Stimulated activated CD4-positive, alpha-beta T cell treated with anti-CD3 and anti-CD28 coated beads, Interleukin-15, amount 100 ng/mL, for 24 hours (primary cell): Measurements from ENCODE around the gene PDRG1.
"Not testable (repeated sequence)": the region's sequence is repeated elsewhere in the genome, so short reads cannot be mapped to it uniquely, and the experiment has no call there.

Experiments
- DNase-seq: peaks from one replicate; pipeline ENCODE4 v3.0.0-alpha.2; 2020

PDRG1 gene

DNA sequence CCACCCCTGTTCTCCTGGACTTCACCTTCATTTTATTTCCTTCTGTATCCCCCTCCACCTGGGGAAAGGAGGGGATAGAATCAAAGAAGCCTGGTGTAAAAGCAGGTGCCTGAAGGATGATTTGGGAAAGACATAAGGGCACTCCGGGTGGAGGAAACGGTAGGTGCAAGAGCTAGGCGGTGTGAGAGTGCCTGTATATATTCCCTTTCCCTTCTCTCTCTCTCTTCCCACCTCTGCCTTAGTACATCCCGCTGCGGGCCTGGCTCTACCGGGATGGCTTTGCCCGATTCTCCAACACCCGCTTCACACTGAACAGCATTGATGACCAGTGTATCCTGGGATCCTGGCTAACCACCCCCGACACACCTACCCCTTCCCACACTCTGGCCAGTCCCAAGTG, 26.2 kb downstream of the PDRG1 start:
- no peak for DNase-seq

DNA sequence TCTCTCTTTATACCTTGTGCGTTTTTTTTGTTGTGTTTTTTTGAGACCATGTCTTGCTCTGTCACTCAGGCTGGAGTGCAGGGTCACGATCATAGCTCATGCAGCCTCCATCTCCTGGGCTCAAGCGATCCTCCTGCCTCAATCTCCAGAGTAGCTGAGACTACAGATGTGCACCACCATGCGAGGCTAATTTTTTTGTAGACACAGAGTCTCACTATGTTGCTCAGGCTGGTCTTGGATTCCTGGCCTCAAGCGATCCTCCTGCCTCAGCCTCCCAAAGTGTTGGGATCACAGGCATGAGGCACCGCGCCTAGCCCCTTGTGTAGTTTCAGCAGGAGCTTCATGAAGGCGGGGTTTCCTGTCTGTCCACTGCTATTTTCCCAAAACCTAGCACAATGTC, 27.3 kb downstream of the PDRG1 start:
- no peak for DNase-seq

DNA sequence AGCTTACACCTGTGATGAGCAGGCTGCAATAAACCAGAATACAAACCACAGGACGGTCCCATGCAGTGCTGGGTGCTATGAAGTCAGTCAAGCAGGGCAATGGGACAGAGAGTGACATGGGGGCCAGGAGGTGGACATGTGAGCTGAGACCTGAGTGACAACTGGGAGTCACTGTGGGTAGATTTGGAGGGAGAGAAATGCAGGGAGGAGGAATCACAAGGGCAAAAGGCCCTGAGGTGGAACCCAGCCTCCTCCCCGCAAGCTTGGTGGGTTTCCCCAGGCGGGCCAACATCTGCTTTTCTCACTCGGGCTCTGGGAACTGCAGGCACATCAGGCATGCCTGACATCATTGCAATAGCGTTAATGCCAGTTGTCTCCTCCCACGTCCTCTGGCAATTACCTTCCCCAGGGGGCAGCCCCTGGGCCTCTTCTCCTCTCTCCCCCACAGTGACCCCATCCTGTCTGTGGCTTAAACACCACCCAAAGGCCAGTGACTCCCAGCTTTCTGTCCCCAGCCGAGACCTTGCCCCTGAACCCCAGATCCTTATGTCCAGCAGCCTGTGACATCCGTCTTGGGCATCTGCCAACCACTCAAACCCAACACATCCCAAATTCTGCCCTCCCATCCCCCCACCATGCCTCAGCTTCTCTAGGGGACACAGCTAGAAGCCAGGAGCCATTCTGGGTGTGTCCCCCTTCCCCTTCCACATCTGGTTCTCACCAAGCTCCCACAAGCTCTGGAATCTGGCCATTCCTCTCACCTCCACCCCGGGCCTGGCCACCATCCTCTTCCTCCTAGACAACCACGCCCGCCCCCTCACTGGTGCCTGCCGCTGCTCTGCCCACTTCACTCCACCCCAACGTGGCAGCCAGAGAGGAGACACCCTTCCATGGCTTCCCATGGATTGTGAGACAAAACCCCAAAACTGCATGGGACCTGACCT, 28.2 kb downstream of the PDRG1 start:
- no peak for DNase-seq

DNA sequence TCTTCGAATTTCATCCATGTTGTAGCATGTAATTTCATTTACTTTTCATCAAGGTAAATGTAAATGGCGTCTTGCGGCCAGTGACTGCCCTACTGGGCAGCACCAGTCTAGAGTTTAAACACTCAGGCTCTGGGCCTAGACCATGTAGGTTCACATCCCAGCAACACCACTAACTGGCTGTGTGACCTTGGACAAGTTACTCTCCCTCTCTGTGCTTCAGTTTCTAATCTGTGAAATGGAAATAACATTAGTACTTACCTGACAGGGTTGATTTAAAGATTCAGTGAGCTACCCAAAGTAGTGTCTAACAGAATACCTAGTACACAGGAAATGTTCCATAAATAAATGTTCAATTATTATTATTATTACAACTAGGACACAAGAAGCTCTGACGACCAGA, 29.3 kb downstream of the PDRG1 start:
- DNase-seq = no peak

DNA sequence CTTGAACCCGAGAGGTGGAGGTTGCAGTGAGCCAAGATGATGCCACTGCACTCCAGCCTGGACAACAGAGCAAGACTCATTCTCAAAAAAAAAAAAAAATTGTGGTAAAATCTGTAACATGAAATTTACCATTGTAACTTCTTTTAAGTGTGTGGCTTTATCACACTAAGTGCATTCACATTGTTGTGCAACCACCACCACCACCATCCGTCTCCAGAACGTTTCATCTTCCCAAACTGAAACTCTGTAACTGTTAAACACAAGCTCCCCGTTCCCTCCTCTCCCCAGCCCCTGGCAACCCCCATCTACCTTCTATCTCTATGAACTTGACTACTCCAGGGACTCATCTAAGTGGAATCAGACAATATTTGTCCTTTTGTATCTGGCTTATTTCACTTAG, 29.7 kb downstream of the PDRG1 start:
- DNase-seq = no peak

DNA sequence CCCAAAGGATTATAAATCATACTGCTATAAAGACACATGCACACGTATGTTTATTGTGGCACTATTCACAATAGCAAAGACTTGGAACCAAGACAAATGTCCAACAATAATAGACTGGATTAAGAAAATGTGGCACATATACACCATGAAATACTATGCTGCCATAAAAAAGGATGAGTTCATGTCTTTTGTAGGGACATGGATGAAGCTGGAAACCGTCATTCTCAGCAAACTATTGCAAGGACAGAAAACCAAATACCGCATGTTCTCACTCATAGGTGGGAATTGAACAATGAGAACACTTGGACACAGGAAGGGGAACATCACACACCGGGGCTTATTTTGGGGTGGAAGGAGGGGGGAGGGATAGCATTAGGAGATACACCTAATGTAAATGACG, 30.4 kb downstream of the PDRG1 start:
- not testable (repeated sequence) for DNase-seq

DNA sequence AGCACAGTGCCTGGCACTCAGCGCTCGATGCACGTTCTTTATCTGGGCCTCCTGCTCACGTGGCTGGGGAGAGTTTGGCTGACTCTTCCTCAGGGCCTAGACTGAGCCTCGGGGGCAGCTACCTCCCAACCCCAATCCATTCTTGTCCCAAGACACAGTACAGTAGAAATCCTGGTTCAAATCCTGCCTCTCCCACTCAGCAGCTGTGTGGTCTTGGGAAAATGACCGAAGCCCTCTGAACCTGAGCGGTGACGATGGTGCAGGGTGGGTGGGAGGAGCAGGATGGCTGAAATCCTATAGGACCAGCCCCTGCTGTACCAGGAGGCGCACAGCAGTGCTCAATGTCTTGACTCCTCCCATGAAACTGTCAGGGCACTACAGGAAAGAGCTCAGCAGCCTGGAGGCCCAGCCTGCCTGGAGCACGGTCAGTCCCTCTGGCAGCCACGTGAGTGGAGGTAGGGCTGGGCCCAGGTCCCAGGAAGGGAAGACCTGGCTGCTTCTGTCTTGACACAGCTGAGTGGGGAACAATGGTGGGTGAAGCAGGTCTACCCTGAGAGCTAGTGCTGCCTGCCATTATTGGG, 31.5 kb downstream of the PDRG1 start:
- DNase-seq = no peak

DNA sequence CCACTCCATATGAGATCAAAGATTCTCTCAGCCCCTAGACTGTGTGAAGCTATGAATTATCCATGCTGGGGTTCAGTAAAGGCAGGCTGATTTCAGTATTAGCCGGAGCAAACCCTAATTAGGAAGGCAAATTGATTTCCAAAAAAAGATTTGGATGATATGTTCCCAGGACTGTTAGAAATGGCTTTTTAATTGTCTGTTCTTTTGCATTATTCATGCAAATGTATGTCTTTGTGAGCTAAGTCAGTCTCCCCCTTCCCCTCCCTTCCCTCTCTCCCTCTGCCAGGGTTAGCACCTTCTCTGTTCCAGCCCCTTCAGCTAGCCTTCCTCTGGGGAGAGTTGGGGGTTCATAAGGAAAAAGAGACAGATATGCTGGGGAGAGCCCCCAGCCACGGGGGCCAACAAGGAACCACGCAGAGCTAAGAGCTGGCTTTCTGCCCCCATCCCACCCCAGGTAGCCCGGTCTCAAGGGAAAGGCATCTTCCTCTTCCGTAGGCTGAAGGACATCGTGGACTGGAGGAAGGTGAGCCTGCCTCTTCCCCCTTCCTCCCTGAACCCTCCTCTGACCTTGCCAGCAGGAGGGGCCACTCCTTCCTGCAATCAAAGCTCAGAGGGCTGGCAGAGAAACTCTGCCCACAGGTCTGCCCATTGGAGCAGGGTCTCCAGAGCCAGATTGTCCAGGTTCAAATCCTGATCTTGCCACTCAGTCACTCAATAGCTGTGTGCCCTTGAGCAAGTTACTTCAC, 32.3 kb downstream of the PDRG1 start:
- no peak for DNase-seq

DNA sequence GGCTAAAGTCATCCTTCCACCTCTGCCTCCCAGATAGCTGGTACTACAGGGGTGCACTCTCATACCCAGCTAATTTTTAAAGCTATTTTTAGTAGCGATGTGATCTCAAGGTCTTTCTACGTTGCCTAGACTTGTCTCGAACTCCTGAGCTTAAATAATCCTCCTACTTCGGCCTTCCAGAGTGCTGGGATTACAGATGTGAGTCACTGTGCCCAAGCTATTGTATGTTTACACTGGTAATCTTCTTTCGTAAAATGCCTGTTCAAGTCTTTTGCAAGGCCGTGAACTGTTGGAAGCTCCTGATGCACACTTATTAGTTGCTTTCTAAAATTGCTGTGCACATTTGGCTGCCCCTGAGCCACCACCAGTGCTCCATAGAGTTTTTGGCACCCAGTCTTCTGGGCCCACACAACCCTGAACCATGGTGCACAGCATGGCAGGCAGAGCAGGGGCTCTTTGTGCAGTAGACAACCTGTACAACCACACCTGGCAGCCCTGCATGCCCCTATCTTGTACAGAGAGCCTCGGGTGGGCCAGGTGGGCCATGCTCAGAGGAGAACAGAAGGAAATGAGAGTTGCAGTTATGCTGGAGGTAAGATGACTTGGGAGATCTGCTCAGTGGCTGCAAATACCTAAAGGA, 33.3 kb downstream of the PDRG1 start:
- no peak for DNase-seq

DNA sequence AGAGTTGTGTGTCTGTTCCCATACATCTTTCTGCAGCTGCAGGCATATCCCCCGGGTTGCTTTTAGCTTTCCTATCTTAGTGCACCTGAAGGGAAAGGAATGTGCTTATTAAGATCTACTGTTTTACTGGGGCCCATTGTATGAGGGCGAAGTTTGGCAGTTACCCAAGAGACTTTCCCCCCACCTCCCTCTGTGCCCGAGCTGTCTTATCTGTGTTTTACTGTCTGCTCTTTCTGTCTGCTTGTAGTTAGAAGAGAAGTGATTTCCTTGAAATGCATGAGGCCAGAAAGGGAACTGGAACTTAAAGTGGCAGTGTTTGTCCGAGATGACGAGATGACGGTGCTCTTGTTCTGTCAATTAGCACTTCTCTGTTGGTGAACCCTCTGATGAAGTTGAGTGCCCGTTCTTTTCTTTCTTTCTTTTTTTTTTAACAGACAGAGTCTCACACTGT, 33.9 kb downstream of the PDRG1 start:
- not testable (repeated sequence) for DNase-seq

DNA sequence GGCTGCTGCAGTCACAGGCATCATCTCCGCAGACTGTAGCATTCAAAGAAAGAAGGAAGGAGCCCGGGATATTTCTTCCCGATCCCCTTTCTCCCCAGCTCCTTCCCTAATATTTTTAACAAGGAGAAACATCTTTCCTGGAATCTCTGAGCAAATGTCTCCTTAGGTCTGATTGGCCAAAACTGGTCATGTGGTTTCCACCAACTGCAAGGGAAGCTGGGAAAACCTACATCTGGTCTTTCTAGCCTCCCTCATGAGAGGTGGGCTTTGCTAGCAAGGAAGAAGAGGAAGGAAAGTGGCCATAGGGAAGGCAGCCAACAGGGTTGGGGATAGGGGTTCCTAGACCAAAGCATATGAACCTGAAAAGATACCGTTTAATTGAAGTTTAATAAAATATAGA, 35.1 kb downstream of the PDRG1 start:
- no peak for DNase-seq

DNA sequence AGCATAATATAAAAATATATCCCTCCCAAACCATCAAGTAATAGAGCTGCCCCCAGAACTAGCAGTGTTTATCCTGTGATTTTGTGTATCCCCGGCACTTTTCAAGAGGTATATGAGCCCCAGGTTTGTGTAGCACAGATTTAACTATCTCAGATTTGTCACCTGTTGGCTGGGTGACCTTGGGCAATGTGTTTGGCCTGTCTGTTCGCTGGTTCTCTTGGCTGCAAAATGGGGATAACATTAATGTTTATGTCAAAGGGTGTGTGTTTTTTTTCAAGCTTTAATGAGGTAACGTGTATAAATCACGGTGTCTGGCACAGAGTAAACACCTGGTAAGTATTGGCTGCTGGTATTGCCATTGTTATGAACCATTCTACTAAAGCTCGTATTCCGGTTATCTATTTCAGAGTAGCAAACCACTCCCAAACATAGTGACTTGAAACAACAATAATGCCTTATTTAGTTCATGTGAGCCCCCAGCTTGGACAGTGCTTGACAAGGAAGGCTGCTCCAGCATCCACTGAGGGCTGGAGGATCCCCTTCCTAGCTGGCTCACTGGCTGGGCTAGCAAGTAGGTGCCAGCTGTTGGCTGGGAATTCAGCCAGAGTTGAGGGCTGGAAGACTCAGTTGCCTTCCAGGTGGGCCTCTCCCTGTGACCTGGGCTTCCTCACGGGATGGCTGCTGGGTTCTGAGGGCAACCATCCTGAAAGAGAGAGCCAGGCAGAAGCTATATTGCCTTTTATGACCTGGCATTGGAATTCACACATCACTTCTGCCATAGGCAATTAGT, 36.2 kb downstream of the PDRG1 start:
- no peak for DNase-seq

DNA sequence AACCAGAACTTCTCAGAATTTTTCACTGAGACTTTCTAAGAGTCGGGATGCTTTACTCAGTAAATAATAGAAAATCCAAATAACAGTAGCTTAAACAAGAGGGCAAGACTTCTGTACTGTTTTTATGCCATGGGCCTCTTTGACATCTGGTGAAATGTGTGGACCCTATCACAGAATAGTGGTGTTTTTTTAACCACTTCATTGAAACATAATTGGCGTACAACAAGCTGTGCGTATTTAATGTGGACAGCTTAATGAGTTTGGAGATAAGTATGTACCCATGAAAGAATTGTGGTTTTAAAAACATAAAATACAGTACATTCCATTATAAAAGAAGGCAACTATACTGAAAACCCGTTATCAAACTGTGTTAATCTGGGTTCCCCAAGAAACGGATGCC, 37.7 kb downstream of the PDRG1 start:
- no peak for DNase-seq

DNA sequence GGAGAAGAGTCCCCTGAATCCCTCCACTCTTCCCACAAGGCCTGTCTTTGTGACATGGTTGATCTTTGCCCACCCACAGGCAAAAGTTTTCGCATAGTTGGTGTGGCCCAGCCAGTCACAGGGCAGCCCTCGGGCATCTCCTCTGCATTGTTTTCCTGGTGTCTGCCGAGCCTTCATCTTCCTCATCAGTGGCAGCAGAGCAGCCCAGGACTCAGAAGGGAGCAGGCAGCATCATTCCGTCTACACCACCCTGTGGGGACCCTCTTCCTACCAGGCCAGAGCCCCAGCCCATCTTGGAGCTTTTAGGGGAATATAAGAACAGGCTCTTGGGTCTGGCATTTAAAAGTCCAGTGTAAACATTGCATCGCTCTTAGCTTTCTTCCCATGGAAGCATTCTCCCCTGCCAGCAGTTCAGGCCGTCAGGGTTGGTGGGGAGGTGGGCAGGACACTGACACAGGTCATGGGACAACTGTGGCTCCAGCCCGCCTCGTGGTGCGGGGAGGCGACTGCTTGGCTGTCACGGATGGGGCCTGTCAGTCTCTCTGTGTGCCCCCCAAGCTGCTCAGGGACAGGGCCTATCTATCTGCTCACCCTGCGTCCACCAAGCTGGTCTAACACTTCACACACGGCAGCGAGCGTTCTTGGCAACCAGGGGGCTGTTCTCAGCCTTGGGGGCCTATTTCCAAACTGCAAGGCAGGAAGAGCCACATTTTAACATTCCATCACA, 38.3 kb downstream of the PDRG1 start:
- no peak for DNase-seq

DNA sequence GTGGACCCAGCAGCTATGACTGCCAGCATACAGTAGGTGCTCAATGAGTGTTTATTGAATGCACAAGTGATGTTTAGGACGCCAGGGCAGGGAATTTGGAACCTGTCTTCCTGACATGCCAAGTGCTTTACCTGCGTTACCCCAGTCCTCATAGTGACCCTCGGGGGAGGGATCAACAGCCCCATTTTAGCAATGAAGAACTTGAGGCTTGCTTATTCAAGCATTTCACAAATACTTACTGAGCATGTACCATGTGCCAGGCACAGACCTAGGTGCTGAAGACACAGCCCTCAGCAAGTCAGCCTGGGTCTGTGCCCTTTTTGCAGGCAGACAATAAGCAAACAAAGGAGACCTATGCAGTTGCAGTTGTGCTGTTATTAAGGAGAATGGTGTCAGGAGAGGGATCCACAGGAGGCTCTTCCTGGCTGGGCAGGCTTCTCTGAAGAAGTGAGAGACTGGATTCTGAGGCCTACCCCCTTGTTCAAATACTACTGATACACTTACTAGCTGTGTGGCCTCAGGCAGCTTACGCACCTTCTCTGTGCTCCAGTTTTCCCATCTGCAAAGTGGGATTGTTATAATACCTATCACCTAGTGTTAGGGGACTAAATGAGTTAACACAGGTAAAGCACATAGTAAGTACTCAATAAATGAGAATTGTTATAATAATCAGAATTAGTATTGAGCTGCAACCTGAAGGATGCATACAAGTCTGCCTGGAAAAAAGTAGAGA, 41.6 kb downstream of the PDRG1 start:
- no peak for DNase-seq

DNA sequence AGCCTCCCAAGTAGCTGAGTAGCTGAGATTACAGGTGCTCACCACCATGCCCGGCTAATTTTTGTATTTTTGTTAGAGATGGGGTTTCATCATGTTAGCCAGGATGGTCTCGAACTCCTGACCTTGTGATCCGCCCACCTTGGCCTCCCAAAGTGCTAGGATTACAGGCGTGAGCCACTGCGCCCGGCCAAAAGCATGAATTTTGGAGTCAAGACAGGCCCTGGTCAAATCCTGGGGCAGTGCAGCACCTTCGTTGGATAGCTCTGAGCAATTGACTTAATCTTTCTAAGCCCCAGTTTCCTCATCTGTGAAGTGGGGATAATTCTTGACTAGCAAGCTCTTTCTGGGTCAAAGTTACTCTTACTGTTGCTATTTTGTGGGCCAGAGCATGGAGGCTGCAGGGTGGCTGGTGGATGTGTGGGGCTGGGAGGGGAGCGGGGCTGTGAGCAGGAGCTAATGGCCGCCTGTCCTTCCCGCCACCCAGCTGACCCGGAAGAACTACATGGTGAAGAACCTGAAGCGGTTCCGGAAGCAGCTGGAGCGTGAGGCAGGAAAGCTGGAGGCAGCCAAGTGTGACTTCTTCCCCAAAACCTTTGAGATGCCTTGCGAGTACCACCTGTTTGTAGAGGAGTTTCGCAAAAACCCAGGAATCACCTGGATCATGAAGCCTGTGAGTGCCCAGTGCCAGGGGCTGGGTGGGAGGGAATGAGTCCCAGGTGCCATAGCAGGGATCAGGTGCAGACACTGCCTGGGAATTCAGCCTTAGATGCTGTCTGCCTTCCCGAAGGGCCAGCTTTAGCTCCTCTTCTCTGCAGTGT, 42.4 kb downstream of the PDRG1 start:
- DNase-seq = no peak

DNA sequence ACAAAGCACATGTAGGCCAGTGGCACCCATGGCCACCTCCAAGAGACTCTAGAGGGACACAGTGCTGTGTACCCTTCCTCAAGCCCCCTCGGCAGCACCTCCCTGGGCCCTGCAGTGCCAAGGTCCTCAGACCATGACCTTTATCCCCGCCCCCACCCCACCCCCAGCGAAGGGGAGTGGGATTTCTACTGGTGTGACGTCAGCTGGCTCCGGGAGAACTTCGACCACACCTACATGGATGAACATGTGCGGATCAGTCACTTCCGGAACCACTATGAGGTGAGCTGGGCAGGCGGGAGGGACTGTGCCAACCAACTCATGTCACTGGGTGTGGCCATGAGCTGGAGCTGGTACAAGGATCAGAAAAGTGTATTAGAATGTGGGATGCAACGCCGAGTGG, 43.4 kb downstream of the PDRG1 start:
- DNase-seq = no peak

DNA sequence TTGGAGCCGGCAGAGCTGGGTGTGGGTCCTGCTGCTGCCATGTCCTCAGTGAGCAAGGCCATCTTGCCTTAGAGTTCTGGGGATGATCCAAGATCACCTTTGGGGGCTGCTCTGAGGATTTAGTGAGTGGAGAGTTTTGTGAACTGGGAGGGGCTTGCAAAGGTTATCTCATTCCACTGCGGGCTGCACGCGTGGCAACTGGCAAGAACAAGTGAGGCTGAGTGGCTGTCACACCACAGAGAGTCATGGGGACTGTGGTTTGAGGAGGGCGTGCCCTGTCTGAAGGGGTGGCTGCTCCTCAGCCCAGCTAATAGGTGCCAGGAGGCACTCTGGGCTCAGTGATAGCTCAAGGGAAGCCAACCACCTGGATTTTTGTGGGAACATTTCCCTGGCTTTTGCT, 43.8 kb downstream of the PDRG1 start:
- DNase-seq = no peak

DNA sequence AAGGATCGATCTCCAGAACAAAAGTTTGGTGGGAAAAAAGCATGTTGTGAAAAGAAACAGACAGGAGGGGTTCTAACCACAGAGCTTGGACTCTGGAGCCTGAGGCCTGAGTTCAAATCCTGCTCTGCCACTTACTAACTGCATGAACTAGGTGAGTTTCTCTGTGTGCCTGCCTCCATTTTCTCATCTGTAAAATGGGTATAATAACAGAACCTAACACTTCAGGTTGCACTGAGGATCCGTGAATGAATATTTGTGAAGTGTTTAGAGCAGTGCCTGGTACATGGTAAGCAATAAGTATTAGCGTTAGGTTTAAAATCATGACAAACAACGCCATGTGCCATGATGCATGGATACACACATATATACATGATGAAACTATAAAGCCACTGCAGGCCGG, 44.8 kb downstream of the PDRG1 start:
- DNase-seq = no peak

DNA sequence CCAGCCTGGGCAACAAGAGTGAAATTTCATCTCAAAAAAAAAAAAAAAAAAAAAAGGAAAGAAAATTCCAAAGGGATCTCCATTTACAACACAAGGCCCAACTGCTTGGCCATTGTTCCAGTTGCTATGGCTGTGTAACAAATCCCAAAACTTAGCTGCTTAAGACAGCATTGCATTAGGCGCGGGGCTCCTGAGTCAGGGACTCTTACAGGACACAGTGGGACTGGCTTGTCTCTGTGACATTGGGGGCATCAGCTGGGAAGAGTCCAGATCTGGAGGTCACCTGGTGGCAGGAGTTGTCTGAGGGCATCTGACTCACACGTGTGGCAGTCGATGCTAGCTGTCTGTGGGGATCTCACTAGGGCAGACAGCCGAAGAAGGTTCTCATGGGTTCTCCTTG, 45.8 kb downstream of the PDRG1 start:
- no peak for DNase-seq
